NCI-H748 (cell line): ENCODE data around the gene IL4I1.
A peak's percentile ranks its signal among the peaks of the same experiment; 100 is the strongest.
"Not testable (repeated sequence)": the region's sequence is repeated elsewhere in the genome, so short reads cannot be mapped to it uniquely, and the experiment has no call there.

Experiments used
- DNase-seq: peaks from one replicate; lab custom pipeline; 2025; ENCODE audit not compliant: unreplicated experiment; lab: John Stamatoyannopoulos, UW

IL4I1 gene

GRCh38 chr19:49896863-49897621 is at the start of gene IL4I1:
IL4I1 (minus strand) TSS chr19:49896887; CDS start chr19:49896160, 727 bp downstream.
- no peak for DNase-seq

DNA sequence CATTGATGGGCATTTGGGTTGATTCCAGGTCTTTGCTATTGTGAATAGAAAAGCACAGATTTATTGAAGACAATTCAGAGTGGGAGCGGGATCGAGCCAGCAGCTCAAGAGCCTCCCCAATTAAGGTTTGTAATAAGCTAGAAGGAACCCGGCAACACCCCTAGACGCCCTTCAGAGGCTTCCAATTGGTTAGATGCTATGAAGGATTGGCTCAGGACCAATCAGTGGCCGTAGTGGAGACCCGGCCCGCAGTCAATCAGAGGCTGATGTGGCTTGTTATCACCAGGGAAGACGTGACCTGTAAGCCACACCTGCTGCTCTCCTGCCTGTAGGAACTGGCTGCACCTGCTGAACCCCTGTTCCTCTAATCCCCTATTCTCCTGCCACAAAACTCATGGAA is 49.7 kb upstream of the IL4I1 start:
- DNase-seq = peak; percentile 49

- DNase-seq = not testable (repeated sequence)
Measured at GRCh38 chr19:49944567-49944966, 47.9 kb upstream of the IL4I1 start.

DNA sequence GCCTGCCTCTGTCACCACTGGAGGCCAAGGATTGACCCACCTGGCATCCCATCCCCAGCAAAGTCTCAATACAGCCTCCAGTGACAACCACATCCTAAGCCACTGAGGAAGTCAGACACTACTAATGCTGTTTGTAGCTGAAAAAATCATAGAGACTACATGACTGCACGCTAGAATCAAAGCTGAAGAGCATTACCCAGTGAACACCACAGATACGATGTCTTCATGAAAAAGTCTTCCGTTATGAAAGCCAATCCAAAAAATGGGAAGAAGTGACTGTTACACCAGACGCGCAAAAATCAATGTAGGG is 43.8 kb upstream of the IL4I1 start:
- no peak for DNase-seq

DNA sequence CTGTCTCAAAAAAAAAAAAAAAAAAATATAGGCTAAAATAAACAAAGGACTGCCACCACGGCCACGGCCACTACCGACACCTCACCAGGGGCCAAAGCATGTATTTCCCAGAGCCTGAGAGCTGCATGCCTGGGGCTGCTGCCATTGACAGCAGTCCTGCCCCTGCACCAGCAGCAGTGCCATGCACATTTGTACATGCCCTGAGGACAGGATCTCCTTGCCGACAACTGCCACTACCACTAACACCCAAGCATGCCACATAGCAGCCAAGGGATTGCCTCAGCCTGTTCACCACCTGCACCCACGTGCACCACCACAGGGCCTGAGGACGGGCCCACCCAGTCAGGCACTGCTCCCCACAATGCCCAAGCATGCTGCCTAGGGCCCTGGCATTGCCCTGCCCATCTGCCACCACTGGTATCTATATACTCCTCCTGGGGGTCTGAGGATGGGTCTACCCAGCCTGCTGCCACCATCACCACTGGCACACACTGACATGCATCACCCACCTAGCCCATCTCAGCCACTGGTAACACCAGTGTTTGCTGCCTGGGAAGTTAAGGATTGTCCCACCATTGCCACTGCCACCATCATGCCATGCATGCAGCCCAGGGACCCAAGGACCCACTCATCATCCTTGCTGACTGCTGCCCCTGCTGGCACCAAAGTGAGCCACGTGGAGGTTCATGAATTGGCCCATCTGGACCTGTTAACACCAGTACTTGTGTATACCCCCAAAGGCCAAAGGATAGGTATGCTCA is 43.2 kb upstream of the IL4I1 start:
- DNase-seq = no peak

GRCh38 chr19:49938662-49939061 is 42.0 kb upstream of the IL4I1 start:
- DNase-seq = no peak

DNA sequence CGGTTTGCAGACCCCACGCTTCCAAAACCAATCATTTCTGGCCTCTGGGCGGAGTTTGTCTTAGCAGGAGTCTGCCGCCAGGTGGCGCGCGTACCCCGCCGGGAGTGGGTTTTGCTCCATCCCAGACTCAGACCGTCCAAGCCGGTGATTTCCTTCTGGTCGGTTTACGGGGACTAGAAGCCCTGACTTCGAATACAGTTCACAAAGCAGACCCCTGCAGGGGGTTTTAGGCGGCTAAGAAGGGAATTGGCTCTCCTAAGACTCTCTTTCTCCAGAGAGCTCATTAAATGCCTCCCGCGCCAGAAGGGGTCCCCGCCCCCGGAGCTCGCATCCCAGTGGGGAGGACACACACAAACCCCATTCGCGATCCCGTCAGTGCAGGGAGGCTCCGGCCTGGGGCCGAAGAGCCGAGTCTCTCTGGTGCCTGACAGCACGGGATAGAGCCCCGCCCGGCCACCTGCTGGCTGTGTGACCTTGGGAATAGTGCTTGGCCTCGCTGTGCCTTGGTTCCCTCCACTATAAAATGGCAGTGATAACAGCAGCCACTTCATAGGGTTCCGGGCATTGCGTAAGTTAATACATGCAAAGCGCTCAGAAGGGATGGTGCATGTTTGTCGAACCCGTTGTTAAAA is 41.2 kb upstream of the IL4I1 start:
- DNase-seq = peak; percentile 87

- DNase-seq = no peak
Measured at GRCh38 chr19:49936549-49936948, 39.9 kb upstream of the IL4I1 start.

GRCh38 chr19:49933643-49934042 is 37.0 kb upstream of the IL4I1 start:
- no peak for DNase-seq

- DNase-seq = no peak
Measured at GRCh38 chr19:49932731-49933131, 36.0 kb upstream of the IL4I1 start.

GRCh38 chr19:49932041-49932451 is 35.4 kb upstream of the IL4I1 start:
- DNase-seq = no peak

DNA sequence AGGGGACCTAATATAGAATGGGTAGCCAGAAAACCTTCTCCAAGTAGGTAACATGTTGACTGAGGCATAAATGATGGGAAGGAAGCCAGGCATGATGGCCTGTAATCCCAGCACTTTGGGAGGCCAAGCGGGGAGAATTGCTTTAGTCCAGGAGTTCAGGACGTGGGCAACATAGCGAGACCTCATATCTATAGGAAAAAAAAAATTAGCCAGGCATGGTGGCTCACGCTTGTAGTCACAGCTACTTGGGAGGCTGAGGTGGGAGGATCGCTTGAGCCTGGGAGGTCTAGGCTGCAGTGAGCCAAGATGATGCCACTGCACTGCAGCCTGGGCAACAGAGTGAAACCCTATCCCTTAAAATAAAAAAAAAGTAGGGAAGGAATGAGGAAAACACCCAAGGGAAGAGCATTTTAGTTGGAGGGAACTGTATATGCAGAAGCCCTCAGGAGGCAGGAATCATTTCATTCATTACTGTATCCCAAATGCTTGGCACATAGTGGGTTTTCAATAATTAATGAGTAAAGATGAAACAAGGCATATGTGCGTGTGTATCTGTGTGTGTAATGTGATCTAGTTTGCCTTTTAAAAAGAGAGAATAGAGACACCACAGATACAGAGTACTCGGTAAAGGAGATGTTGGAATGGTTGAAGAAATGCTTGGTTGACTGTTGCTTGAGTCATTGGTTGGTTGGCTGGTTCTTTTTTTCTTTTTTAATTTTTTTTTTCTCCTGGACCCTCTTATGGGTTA is 34.8 kb upstream of the IL4I1 start:
- no peak for DNase-seq

GRCh38 chr19:49930483-49931011 is 33.9 kb upstream of the IL4I1 start:
- peak; percentile 80 for DNase-seq

- peak; percentile 98 for DNase-seq
Measured at GRCh38 chr19:49929611-49930482, 33.2 kb upstream of the IL4I1 start.

GRCh38 chr19:49929121-49929610 is 32.5 kb upstream of the IL4I1 start, which contains the start of the genes ATF5 and NUP62:
ATF5 (plus strand) TSS chr19:49929205; CDS start chr19:49930851, 1,646 bp downstream.
NUP62 (minus strand) TSS chr19:49929504; CDS start chr19:49909807, 19,697 bp downstream.
- DNase-seq = peak; percentile 97

DNA sequence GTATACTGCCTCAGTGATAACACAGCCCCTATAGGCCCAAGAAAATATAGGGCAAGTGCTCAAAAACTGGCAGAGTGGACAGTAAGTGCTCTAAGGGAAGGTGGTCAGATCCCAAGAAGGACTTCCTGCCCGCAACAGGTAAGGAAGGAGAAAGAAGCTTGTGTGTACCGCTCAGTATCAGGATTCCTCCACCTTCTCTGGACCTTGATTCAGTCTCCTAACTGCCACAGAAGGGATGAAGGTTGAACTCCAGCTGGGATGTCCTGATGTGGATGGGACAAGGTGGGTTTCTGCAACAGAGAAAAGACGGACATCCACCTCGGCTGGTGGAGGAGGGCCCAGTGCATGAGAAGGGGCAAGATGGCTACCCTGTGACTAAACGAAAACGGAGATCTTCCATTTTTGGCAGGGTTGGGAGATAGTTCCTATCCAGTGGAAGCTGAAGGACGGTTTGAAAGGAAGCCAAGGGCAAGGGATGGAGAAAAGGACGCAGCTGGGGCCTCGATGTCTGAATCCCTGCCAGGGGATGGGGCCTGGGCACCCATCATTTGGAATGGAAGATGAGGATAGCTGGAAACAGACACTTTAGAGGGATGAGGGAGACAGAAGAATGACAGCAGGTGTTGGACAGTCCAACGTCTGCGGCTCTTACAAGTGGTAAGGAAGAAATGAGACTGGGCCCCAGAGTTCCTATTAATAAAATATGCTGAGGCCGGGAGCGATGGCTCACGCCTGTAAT is 31.0 kb upstream of the IL4I1 start:
- no peak for DNase-seq

DNA sequence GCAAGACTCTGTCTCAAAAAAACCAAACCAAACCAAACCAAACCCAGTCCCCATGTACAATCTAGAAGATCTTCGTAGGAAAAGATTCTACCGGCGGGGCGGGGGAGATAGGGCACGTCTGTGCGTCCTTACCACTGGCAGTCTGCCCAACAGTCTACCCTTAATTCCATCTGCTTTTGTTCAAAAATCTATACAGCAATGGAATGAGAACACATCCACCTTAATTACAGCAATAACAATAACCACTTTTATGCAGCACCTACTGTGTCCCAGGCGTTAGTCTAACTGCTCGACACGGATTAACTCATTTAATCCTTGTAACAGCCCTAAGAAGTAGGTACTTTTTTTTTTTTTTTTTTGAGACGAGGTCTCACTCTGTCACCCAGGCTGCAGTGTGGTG is 29.8 kb upstream of the IL4I1 start:
- DNase-seq = no peak

DNA sequence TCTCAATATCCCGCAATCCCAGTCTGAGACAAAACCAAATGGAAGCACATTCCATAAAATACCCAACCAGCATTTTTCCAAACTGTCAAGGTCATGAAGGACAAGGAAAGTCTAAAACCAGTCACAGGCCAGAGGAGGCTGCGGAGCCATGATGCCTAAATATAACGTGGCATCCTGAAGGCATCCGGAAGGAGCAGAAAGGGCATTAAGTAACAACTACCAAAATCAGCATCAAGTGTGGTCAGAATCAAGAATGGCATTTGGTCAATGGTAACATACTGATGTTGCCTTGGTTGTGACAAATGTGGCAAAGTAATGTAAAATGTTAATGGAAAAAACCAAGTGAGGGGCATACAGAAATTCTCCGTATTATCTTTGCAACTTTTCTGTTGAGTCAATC is 28.8 kb upstream of the IL4I1 start:
- DNase-seq = no peak

DNA sequence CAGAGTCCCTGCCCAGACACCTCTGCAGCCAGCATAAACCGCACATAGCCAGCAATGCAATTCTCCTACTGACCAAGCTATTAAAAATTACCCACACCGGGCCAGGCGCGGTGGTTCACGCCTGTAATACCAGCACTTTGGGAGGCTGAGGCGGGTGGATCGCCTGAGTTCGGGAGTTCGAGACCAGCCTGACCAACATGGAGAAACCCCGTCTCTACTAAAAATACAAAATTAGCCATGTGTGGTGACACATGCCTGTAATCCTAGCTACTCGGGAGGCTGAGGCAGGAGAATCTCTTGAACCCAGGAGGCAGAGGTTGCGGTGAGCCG is 28.2 kb upstream of the IL4I1 start:
- DNase-seq = not testable (repeated sequence)
